NCI-H526 (cell line): ENCODE results near the gene COL9A1.
A peak's percentile ranks its signal among the peaks of the same experiment; 100 is the strongest.

Experiments used
- DNase-seq, 2 experiments: peaks; one replicate each; lab custom pipeline; 2025; lab: John Stamatoyannopoulos, UW

COL9A1 gene

DNA sequence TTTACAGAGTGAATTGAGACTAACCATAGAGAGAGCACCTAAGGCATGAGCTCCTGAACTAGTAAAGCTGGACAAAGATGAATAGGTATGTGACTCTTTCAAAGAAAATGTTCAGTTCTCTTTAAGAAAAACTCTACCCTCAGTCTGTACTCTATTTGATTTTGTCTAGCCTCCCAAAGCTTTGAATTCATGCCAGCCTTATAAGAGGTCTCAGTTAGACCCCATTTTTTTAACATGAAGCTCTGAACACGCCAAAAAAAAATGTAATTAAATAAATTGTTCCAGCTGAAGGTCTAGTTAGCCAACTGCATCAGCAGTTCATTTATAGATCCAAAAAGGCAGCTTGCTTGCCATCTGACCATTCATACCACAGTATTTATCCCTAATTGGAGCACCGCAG lies 71.6 kb downstream of the COL9A1 start:
- no peak for DNase-seq

- DNase-seq = no peak
Observed at GRCh38 chr6:70225055-70225454, 77.8 kb downstream of the COL9A1 start.

DNA sequence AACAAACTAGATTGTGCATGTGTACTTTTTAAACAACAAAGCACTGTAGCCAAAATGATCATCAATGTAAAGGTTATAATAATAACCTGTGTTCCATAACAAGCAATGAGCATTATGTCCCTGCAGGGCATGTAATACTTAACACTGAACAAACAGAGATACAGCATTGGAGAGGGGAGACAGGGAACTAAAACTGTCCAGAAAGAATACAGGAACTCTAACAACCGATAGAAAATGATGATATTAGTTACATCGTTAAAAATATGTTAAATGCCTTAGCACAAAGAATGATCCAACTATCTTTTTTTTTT lies 80.5 kb downstream of the COL9A1 start:
- peak; percentile 31 to 35 for DNase-seq

- peak; percentile 31 to 35 for DNase-seq
Observed at GRCh38 chr6:70221715-70222438, 81.0 kb downstream of the COL9A1 start.

- peak; percentile 46 to 77 for DNase-seq
Observed at GRCh38 chr6:70221025-70221714, 81.7 kb downstream of the COL9A1 start.

- DNase-seq = no peak
Observed at GRCh38 chr6:70219943-70220613, 82.8 kb downstream of the COL9A1 start.

- DNase-seq = no peak
Observed at GRCh38 chr6:70216767-70217166, 86.1 kb downstream of the COL9A1 start.

DNA sequence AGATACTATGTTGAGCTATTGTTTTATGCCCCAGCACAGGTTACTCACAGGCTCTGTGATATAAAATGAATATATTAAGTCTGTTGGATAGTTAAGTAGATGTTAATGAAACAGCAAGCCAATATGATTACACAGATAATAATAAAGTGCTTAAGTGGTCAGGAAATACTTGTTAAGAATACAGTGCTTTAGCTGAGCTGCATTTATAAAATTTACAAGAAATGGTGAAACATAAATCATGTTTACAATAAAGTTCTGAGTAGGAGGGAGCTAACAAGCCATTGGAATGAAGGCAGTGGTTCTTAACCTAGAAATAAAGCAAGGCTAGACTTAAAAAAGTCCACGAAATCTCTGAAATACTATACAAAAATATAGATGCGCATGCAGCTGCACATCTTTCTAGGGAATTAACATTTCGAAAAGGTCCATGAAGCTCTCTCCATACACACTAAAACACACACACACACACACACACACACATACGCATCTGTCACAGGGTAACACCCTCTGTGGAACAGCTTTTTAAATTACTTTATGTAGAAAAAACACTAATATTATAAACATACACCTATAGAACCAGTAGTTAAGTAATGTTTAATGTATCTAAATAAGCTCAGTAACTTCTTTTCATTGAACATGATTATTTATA lies 87.3 kb downstream of the COL9A1 start:
- no peak for DNase-seq

DNA sequence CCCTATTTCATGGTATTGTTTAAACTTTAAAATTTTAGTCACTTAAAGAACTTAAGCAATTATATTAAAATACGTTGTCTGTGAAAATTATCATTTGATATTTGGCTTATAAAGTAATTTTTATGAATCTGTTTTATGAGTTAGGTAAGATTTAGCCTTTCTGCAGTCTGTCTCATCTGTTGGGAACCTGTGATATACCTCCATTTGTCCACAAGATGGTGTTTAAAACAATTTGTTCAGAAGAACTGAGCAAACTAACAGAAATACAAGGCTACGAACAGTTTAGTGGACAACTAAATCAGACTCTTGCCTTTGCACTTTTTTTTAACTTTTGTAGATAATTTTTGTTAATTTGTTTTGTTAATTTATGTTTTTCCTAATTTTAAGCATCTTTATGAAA lies 92.4 kb downstream of the COL9A1 start:
- DNase-seq = peak in 1 of 2 experiments; percentile 26

GRCh38 chr6:70208235-70208790 lies 94.6 kb downstream of the COL9A1 start:
- DNase-seq = no peak

DNA sequence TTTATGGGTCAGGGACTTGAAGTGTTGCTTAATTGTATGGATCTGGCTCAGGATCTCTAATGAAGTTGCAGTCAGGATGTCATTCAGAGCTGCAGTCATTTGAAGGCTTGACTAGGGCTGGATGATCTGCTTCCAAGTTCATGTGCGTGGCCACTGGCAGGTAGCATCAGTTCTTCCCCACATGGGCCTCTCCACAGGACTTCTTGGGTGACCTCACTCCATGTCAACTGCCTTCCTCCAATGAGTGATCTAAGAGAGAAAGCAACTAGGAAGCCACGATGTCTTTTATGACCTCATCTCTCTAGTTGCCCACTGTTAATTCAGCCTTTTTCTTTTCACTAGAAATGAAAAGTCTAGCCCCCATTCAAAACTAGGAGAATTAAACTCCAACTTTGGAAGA lies 104.1 kb downstream of the COL9A1 start:
- DNase-seq = no peak

- no peak for DNase-seq
Observed at GRCh38 chr6:70196531-70196930, 106.4 kb downstream of the COL9A1 start.

DNA sequence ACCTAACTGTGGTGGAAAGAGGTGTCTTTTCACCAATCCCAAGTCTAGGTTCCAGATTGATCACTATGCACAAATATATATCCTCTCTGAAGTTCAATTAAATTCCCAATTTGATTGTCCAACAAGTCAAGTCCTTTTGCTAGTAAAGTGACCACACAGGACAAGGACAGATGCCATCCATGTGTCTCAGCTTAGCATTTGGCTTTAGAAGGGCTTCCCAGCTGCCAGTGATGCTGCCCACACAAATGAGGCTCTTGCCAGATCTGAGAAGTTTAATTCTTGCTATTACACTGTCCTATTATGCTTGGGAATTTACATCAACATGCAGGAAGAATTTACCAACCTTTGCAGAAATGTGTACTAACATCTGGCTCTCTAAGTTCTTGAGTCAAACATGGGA lies 108.5 kb downstream of the COL9A1 start:
- no peak for DNase-seq

DNA sequence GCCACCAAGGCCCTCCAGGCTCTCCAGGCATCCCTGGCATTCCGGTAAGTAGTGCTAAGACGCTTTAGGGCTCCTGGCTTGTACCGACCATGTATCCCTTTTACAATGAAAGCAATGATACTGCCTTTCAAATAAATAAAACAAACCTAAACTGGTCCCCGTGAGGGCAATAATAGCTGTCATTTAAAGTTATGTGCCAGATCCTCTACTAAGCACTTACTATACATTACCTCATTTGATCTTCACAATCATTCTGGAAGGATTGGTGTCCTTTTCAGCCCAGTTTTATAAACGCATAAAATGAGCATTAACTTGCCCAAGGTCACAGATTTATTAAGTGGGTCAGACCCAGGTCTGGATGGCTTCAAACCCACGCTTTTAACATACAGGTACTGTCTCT lies 114.7 kb downstream of the COL9A1 start:
- DNase-seq = no peak

- no peak for DNase-seq
Observed at GRCh38 chr6:70186461-70186860, 116.4 kb downstream of the COL9A1 start.

DNA sequence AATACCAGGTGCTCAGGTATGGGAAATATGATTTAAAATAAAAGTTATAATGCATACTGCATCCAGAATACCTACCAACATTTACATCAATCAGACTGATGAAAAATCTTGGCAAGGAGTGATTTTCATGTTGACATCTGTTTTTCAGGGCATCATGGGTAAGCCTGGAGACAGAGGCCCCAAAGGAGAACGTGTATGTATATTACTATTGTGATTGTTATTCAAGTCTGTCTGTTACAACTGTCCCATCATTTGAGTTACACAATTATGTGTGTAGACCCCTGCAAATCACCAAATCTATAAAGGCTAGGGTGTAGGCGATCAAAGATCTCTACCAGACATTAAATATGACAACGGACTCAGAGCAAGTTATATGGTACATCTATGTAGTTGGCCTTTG lies 118.2 kb downstream of the COL9A1 start:
- DNase-seq = no peak

DNA sequence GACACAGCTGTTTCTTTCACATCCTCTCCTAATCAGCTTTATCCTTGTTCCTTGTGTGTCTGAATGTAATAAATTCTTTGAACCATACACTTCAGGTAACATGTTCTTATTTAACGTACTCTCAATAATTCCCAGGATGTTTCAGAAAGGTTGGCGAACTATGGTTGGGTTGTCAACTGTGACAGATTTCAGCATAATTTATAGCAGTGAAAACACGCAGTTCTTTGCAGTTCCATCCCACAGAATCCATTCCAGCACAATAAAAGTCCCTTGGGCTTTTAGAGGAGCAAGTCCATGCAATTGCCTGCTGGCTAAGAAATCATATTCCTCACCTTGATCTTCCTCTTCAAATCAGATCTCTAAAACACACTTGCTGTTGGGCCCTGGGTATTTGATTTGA lies 119.3 kb downstream of the COL9A1 start:
- DNase-seq = no peak

- no peak for DNase-seq
Observed at GRCh38 chr6:70180901-70181599, 121.8 kb downstream of the COL9A1 start.

DNA sequence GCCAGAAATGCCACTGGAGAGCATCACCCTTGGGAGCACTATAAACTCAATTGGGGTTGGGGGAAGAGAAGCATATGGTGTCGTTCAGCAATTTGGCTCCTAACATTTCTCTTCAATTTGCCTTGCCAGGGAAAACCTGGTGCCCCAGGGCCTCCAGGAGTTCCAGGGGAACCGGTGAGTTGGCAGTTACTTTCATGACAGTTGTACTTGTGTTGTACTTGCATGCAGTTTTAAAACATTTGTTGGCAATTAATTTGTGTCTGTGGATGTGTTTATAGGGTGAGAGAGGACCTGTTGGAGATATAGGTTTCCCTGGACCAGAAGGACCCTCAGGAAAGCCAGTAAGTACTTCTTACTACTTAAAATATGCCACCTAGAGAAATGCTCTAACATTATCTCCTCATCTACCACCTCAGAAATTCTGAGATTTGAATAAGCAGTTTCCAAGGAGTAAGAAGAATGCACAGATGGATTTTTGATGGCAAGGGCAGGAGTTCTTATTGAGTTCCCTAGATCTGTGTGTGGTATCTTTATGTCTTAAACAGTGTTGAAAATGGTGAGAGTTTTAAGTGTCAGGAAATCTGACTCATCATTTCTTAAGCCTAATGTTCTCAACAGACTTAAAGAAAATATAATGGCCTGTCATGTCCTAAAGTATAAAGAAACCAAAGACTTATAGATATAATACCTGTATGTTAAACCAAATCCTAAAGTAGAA lies 122.5 kb downstream of the COL9A1 start:
- DNase-seq = no peak

GRCh38 chr6:70176842-70177550 lies 125.9 kb downstream of the COL9A1 start:
- peak; percentile 12 to 44 for DNase-seq

GRCh38 chr6:70175770-70176169 lies 127.1 kb downstream of the COL9A1 start:
- DNase-seq = no peak
